Measurements from ENCODE around the gene JMJD8.

DNA sequence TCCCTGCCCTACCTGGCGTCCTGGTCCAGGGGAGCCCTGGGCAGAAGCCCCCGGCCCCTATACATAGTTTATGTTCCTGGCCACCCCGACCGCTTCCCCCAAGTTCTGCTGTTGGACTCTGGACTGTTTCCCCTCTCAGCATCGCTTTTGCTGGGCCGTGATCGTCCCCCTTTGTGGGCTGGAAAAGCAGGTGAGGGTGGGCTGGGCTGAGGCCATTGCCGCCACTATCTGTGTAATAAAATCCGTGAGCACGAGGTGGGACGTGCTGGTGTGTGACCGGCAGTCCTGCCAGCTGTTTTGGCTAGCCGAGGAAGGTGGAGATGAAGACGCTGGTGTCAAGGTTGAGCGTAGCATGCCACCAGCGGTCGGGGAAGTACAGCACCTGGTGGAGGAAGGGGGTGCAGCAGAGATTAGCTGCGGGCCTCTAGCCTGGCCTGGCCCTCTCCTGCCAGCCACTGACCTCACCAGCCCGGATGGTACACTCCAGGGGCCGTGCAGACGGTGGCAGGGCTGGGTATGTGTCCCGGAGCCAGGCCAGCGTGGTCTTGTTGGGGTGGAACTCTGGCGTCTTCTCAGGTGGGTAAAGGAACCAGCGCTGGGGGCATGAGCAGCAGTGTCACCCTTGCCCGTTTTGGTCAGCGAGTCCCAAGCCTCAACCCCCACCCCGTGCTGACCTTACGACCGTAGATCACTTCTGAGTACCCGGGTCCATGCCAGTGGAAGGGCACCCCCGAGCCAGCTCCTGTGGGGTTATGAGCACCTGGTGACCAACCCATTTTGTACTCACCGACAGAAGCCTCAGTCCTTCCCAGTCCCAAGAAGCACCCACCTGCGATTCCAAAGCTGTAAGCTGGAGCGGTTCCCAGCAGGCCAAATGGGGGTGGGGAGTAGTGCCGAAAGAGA is 1.4 kb downstream of the JMJD8 start:
- TF ChIP-seq CTCF (IDR thresholded peaks at IDR 0.05 in 8 of 11, conservative IDR thresholded peaks at IDR 0.05 in 3 of 11), result no peak
- TF ChIP-seq POLR2A (IDR thresholded peaks at IDR 0.05), result no peak

All from spleen (tissue), 7 donors.